Measurements from ENCODE around the gene C12orf57. TPM values are rescaled to one million over a fixed set of nuclear protein-coding genes. Genes with fewer than 3 reads are reported as not detected.

The C12orf57 gene
- total and polyA plus RNA-seq, 9 of the 15 experiments (the other 6 are each of a cell fraction or from before 2014, with no cell fraction given), result 26.7 to 191 (median 107) TPM

DNA sequence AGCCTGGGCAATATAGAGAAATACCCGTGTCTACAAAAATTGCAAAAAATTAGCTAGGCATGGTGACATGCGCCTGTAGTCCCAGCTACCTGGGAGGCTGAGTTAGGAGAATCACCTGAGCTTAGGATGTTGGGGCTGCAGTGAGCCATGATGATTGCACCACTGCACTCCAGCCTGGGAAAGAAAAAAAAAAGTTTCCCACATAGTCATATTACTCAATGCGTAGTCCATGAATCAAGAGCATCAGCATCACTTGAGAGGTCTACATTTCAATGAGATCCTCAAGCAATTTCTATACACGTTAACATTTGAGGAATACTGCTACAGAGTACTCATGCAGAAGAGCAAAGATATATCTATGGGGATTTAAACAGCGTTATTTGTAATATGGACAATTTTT, 44.4 kb upstream of the C12orf57 start:
- Histone ChIP-seq H3K27me3 (ENCODE audit: control insufficient read depth in 2 of 2, insufficient read depth in 2 of 2, low read length in 2 of 2) (no peaks in the 10 kb centered on the region), H3K9me3 (replicated peaks; ENCODE audit: control insufficient read depth, insufficient read depth, low read depth, low read length) (no peaks in the 10 kb centered on the region; the same call in 1 of the 2 replicates), H3K9me1 (ENCODE audit: control insufficient read depth, insufficient read depth, low read length) (no peaks in the 10 kb centered on the region), H3K4me2 (ENCODE audit: insufficient read depth, low read length) (peak overlapping the region; percentile 55), H4K20me1 (replicated peaks; ENCODE audit: control insufficient read depth, insufficient read depth, low read length) (no peaks in the 10 kb centered on the region), H2AFZ (ENCODE audit: low read depth, low read length) (peak overlapping the region; percentile 70), H3K36me3 (ENCODE audit: control insufficient read depth, insufficient read depth, low read length) (no peaks in the 10 kb centered on the region), H3K9ac (ENCODE audit: insufficient read depth in 1 of 2, low read depth in 2 of 2, low read length in 2 of 2) (no peak overlapping the region), H3K79me2 (ENCODE audit: control insufficient read depth, insufficient read depth, low read length) (no peaks in the 10 kb centered on the region), H3K4me3 (no peak overlapping the region), H3K4me1 (replicated peaks in 1 of 2; ENCODE audit: control insufficient read depth in 2 of 2, insufficient read depth in 2 of 2, low read length in 2 of 2) (peaks cover 3 to 23% of the 10 kb centered on the region in 2 experiments), H3K27ac (ENCODE audit: extremely low read depth, low read depth, low read length) (no peak overlapping the region)
- FAIRE-seq, result no peak
- POLR2A ChIA-PET, result interaction anchor here (0.6 to 1.1 kb wide), 2 partner anchors 8 to 35 kb away, joined by 3 to 4 read pairs; no protein-coding TSS in a partner anchor
- no peak for DNase-seq (ENCODE audit: extremely low read depth in 1 of 4, low spot score in 3 of 4)
- intact Hi-C loops (cut with micrococcal nuclease) (no loop called here), in situ Hi-C loops (cut with MboI) (no loop called here)
- CTCF ChIA-PET (ENCODE audit: low intra/inter-chr PET ratio), result no interaction called here
- no TSS peak for BruUV-seq (replicated peaks)
- TF ChIP-seq ZNF184 (CRISPR knock-in tag; IDR thresholded peaks at IDR 0.05) (no peak), ATF1 (CRISPR knock-in tag; IDR thresholded peaks at IDR 0.05) (no peak), ATF1 (tag; IDR thresholded peaks at IDR 0.05) (no peak), RBM34 (IDR thresholded peaks at IDR 0.05; ENCODE audit: borderline replicate concordance, insufficient read depth, low read length) (no peak), KAT7 (CRISPR knock-in tag; IDR thresholded peaks at IDR 0.05; ENCODE audit: borderline replicate concordance) (no peak), CAMTA2 (CRISPR knock-in tag; conservative IDR thresholded peaks at IDR 0.05) (no peak)
- TF ChIP-seq, protein P1, sequence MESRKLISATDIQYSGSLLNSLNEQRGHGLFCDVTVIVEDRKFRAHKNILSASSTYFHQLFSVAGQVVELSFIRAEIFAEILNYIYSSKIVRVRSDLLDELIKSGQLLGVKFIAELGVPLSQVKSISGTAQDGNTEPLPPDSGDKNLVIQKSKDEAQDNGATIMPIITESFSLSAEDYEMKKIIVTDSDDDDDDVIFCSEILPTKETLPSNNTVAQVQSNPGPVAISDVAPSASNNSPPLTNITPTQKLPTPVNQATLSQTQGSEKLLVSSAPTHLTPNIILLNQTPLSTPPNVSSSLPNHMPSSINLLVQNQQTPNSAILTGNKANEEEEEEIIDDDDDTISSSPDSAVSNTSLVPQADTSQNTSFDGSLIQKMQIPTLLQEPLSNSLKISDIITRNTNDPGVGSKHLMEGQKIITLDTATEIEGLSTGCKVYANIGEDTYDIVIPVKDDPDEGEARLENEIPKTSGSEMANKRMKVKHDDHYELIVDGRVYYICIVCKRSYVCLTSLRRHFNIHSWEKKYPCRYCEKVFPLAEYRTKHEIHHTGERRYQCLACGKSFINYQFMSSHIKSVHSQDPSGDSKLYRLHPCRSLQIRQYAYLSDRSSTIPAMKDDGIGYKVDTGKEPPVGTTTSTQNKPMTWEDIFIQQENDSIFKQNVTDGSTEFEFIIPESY (CRISPR knock-in tag; IDR thresholded peaks at IDR 0.05), result no peak
- no peak for ATAC-seq
- 55% methylated on average over 5 of the region's 5 CpGs for WGBS (ENCODE audit: insufficient coverage, low coverage, missing lambda C conversion rate)
